GM12878 (cell line): Measurements from ENCODE around the gene TCEAL4. TPM values are rescaled to one million over a fixed set of nuclear protein-coding genes. Genes with fewer than 3 reads are reported as not detected.

Experiments used
- ATAC-seq: fragments of 200-7000 bp; cut with Tn5 transposase; 3 replicates; pipeline ENCODE4 v1.9.1; 2020; ENCODE audit warnings: mild to moderate bottlenecking, moderate library complexity
- BruUV-seq: library from RNA; stranded (reverse); fragments of 400-500 nt; replicated peaks from 2 replicates; lab custom pipeline; 2021; lab: Mats Ljungman, UMichigan
- CTCF ChIA-PET: fragments of 300-600 bp; sonication (Branson Sonifier 250); formaldehyde crosslinking; extraction: SDS; loops from one replicate; lab custom pipeline; 2021; ENCODE audit warnings: inconsistent platforms; lab: Yijun Ruan, JAX
- POLR2A ChIA-PET: fragments of 350-600 bp; formaldehyde crosslinking; extraction: SDS; loops from one replicate; lab custom pipeline; 2021; ENCODE audit warnings: inconsistent platforms; lab: Charles Lee
- RAD21 ChIA-PET: fragments of 300-600 bp; sonication (Branson Sonifier 250); formaldehyde crosslinking; loops from one replicate; lab custom pipeline; 2023; ENCODE audit warnings: antibody characterized with exemption; ENCODE audit not compliant: unreplicated experiment; lab: Charles Lee
- SMC1A ChIA-PET: fragments of 300-600 bp; sonication (Branson Sonifier 250); formaldehyde crosslinking; loops from one replicate; lab custom pipeline; 2023; ENCODE audit not compliant: unreplicated experiment, uncharacterized antibody; lab: Charles Lee
- DNase-seq: peaks from one replicate; pipeline ENCODE4 v3.0.0-alpha.2; 2011; ENCODE audit warnings: low read depth, low spot score
- FAIRE-seq: peaks from 3 replicates; lab custom pipeline; 2011; peaks lifted over from hg19 to GRCh38; lab: Jason Lieb, UNC
- H2AFZ ChIP-seq: 2 replicates; pipeline ENCODE4 v1.6.0; 2011; ENCODE audit warnings: low read depth, low read length, control low read depth; ENCODE audit not compliant: control insufficient read depth
- H3K27ac ChIP-seq: 2 replicates; pipeline ENCODE4 v1.5.1; 2011; ENCODE audit warnings: control low read depth; ENCODE audit not compliant: control insufficient read depth, insufficient read depth
- H3K27me3 ChIP-seq, 2 experiments: replicated peaks in 1 of 2; 2 replicates each; pipeline versions ENCODE4 v1.6.0 to v1.6.1; 2011; ENCODE audit warnings: low read length in 1 of 2; ENCODE audit not compliant: control insufficient read depth in 2 of 2, insufficient read depth in 2 of 2
- H3K36me3 ChIP-seq, 2 experiments: 2 replicates each; pipeline ENCODE4 v1.5.1; 2011; ENCODE audit warnings: low read length in 1 of 2; ENCODE audit not compliant: control insufficient read depth in 2 of 2, insufficient read depth in 2 of 2
- H3K4me1 ChIP-seq: 2 replicates; pipeline ENCODE4 v1.6.1; 2011; ENCODE audit warnings: mild to moderate bottlenecking, low read length, moderate library complexity, mixed read lengths; ENCODE audit not compliant: control insufficient read depth, insufficient read depth
- H3K4me2 ChIP-seq: 2 replicates; pipeline ENCODE4 v1.6.0; 2011; ENCODE audit warnings: control low read depth; ENCODE audit not compliant: control insufficient read depth, insufficient read depth
- H3K4me3 ChIP-seq: fragments of 200-600 bp; sonication (generic); 2 replicates; pipeline ENCODE4 v1.5.1; 2016
- H3K79me2 ChIP-seq: 2 replicates; pipeline ENCODE4 v1.6.0; 2011; ENCODE audit warnings: low read length; ENCODE audit not compliant: control insufficient read depth, insufficient read depth
- H3K9ac ChIP-seq: 2 replicates; pipeline ENCODE4 v1.8.0; 2011; ENCODE audit warnings: low read length, control low read depth, mixed read lengths; ENCODE audit not compliant: control insufficient read depth, insufficient read depth
- H3K9me3 ChIP-seq: replicated peaks from 3 replicates; pipeline ENCODE4 v1.5.1; 2011; ENCODE audit warnings: mild to moderate bottlenecking, low read length; ENCODE audit not compliant: control insufficient read depth, insufficient read depth
- H4K20me1 ChIP-seq: 2 replicates; pipeline ENCODE4 v1.6.0; 2011; ENCODE audit not compliant: control insufficient read depth, insufficient read depth
- EP300 ChIP-seq, 2 experiments: fragments of 150-350 bp in 1 of 2; IDR thresholded peaks; 2 replicates each; pipeline ENCODE4 v1.6.1; 2011 to 2012; ENCODE audit warnings: low read depth in 2 of 2, low read length in 2 of 2, borderline replicate concordance in 1 of 2, improper control_type of control experiment in 1 of 2, inconsistent platforms in 1 of 2; ENCODE audit not compliant: control insufficient read depth in 1 of 2
- HDAC2 ChIP-seq: fragments of 200-600 bp; sonication (generic); IDR thresholded peaks from 2 replicates; pipeline ENCODE4 v1.6.1; 2017
- HDGF ChIP-seq: fragments of 450-650 bp; IDR thresholded peaks from 2 replicates; pipeline ENCODE4 v1.6.1; 2016; ENCODE audit warnings: antibody characterized with exemption
- MTA2 ChIP-seq: fragments of 450-650 bp; IDR thresholded peaks from 2 replicates; pipeline ENCODE4 v1.6.1; 2016; ENCODE audit warnings: low read depth, mild to moderate bottlenecking, moderate library complexity
- NFXL1 ChIP-seq: fragments of 450-650 bp; IDR thresholded peaks from 2 replicates; pipeline ENCODE4 v1.6.1; 2017; ENCODE audit warnings: antibody characterized with exemption, mild to moderate bottlenecking, borderline replicate concordance
- NFYB ChIP-seq: IDR thresholded peaks from 2 replicates; pipeline ENCODE4 v1.6.1; 2011; ENCODE audit warnings: low read depth, mild to moderate bottlenecking, low read length, improper control_type of control experiment, moderate library complexity; ENCODE audit not compliant: insufficient read depth
- NRF1 ChIP-seq: conservative IDR thresholded peaks from 2 replicates; pipeline ENCODE4 v1.6.1; 2011; ENCODE audit warnings: mild to moderate bottlenecking, low read depth, low read length, improper control_type of control experiment
- PKNOX1 ChIP-seq: fragments of 450-650 bp; IDR thresholded peaks from 2 replicates; pipeline ENCODE4 v1.6.1; 2016; ENCODE audit warnings: mild to moderate bottlenecking
- RFX5 ChIP-seq: IDR thresholded peaks from 2 replicates; pipeline ENCODE4 v1.6.1; 2011; ENCODE audit warnings: low read depth, low read length, improper control_type of control experiment
- TBL1XR1 ChIP-seq: IDR thresholded peaks from 2 replicates; pipeline ENCODE4 v1.6.1; 2012; ENCODE audit warnings: low read depth, low read length, improper control_type of control experiment
- ZBED1 ChIP-seq: IDR thresholded peaks from 2 replicates; pipeline ENCODE4 v1.6.1; 2016; ENCODE audit warnings: borderline replicate concordance
- ZNF207 ChIP-seq: fragments of 450-650 bp; IDR thresholded peaks from 2 replicates; pipeline ENCODE4 v1.6.1; 2014; ENCODE audit warnings: antibody characterized with exemption, mild to moderate bottlenecking, borderline replicate concordance
- ZNF274 ChIP-seq: IDR thresholded peaks from one replicate; pipeline ENCODE4 v1.8.0; 2011; ENCODE audit not compliant: insufficient read length, insufficient read depth
- in situ Hi-C: fragments of 300-500 bp; cut with MboI; formaldehyde crosslinking; loops from 9 replicates; pipeline ENCODE4 v1.14.3; 2018; ENCODE audit warnings: mixed read lengths
- intact Hi-C: fragments of 100-400 bp; cut with micrococcal nuclease; formaldehyde crosslinking; loops from one replicate; pipeline ENCODE4 v1.14.2; 2022; ENCODE audit not compliant: unreplicated experiment
- polyA plus RNA-seq, 11 experiments: library from polyadenylated mRNA; depleted of rRNA in 4 of 11; unstranded in 6 of 11; stranded (reverse) in 5 of 11; fragments of >200 nt; fragmentation: Nextera tagmentation in 4 of 11; fragmentation: Illumina TruSeq in 1 of 11; extraction: Ambion mirVana in 4 of 11; extraction: Trizol in 1 of 11; gene quantifications; 1 replicate in 1 of 11; 2 replicates in 10 of 11; pipeline versions ENCODE4 v1.2.1 to v1.2.3, GENCODE V29; 2011 to 2016; ENCODE audit warnings: inconsistent platforms in 2 of 11, missing spikeins in 2 of 11, low read depth in 1 of 11
- total RNA-seq, 4 experiments: library from RNA; depleted of rRNA in 3 of 4; stranded (reverse); fragments of >200 nt in 3 of 4; fragmentation: Illumina TruSeq in 1 of 4; extraction: Trizol in 1 of 4; gene quantifications; 2 replicates each; pipeline versions ENCODE4 v1.2.1 to v1.2.3, GENCODE V29; 2013 to 2021

Gene TCEAL4
- total and polyA plus RNA-seq, 10 of the 15 experiments (the other 5 are each of a cell fraction or from before 2014, with no cell fraction given), result 9.6 to 63.8 (median 32.1) TPM

DNA sequence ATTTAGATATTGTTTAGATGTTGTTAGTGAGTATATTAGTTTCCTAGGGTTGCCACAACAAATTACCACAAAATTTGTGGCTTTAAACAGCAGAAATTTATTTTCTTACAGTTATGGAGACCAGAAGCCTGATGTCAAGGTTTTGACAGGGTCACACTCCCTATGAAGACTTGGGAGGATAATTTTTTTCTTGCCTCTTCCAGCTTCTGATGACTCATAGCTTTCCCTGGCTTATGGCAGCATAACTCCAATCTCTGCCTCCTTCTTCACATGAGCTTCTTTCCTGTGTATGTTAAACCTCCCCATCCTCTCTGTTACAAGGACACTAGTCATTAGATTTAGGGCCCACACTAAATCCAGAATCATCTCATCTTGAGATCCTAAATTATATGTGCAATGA, 45.2 kb upstream of the TCEAL4 start:
- BruUV-seq, result no TSS peak
- Histone ChIP-seq H3K27me3 (no peaks in the 10 kb centered on the region), H2AFZ (no peak overlapping the region), H3K79me2 (no peaks in the 10 kb centered on the region), H3K4me2 (no peak overlapping the region)
- no peak for TF ChIP-seq ZBED1
- no peak for TF ChIP-seq NRF1
- no peak for TF ChIP-seq ZNF274
- no peak for TF ChIP-seq HDGF
- no peak for TF ChIP-seq EP300 (IDR thresholded peaks at IDR 0.05; ENCODE audit: borderline replicate concordance in 1 of 2, control insufficient read depth in 1 of 2, low read depth in 2 of 2, low read length in 2 of 2)
- TF ChIP-seq NFYB, result no peak
- no peak for TF ChIP-seq PKNOX1
- TF ChIP-seq MTA2, result no peak
- no peak for TF ChIP-seq RFX5
- TF ChIP-seq NFXL1, result no peak
- TF ChIP-seq TBL1XR1, result no peak
- TF ChIP-seq HDAC2, result no peak
- TF ChIP-seq ZNF207, result no peak
- TF ChIP-seq, all 136 proteins: peak for 0
- in situ Hi-C loops (no loop called here), intact Hi-C loops (no loop called here)
- POLR2A ChIA-PET, result no interaction called here
- Histone ChIP-seq H3K9me3 (no peaks in the 10 kb centered on the region), H3K4me3 (no peak overlapping the region), H3K27ac (no peak overlapping the region), H3K9ac (no peak overlapping the region), H3K36me3 (no peaks in the 10 kb centered on the region), H4K20me1 (no peaks in the 10 kb centered on the region), H3K4me1 (no peaks in the 10 kb centered on the region)
- SMC1A ChIA-PET, result interaction anchor here (1.2 kb wide), 1 partner anchor 11 kb away, joined by 3 read pairs; no protein-coding TSS in a partner anchor
- CTCF ChIA-PET, result no interaction called here
- FAIRE-seq (no peak), ATAC-seq (no peak), DNase-seq (no peak)
- RAD21 ChIA-PET, result no interaction called here
